OCI-LY3 (cell line): Measurements from ENCODE around the gene RLN3.
A peak's percentile ranks its signal among the peaks of the same experiment; 100 is the strongest.

Experiments used
- H2AFZ ChIP-seq: fragments of 200-600, 300-600 bp; shearing (Covaris generic); 2 replicates; pipeline ENCODE4 v1.6.0; 2014; ENCODE audit warnings: antibody characterized with exemption, low read depth, low read length
- H3K27ac ChIP-seq: fragments of 200-600, 300-600 bp; sonication (generic); 2 replicates; pipeline ENCODE4 v1.5.1; 2014; ENCODE audit warnings: mild to moderate bottlenecking, low read length, moderate library complexity, mixed read lengths
- H3K27me3 ChIP-seq: fragments of 200-600, 300-600 bp; sonication (generic); 2 replicates; pipeline ENCODE4 v1.6.1; 2014; ENCODE audit warnings: low read depth, low read length, mixed read lengths
- H3K36me3 ChIP-seq: fragments of 200-600, 300-600 bp; sonication (generic); replicated peaks from 2 replicates; pipeline ENCODE3; 2014; ENCODE audit warnings: low read depth, low read length, mixed read lengths
- H3K4me1 ChIP-seq: fragments of 300-600, 200-600 bp; sonication (generic); 2 replicates; pipeline ENCODE4 v1.6.1; 2014; ENCODE audit warnings: low read length, mixed read lengths
- H3K4me2 ChIP-seq: fragments of 200-600, 300-600 bp; sonication (generic); 2 replicates; pipeline ENCODE4 v1.6.1; 2014; ENCODE audit warnings: low read length, mixed read lengths
- H3K4me3 ChIP-seq: fragments of 300-600, 200-600 bp; sonication (generic); 2 replicates; pipeline ENCODE4 v1.5.1; 2014; ENCODE audit warnings: antibody characterized with exemption, mild to moderate bottlenecking, low read length, moderate library complexity
- H3K79me2 ChIP-seq: fragments of 300-600, 200-600 bp; shearing (Covaris generic); 2 replicates; pipeline ENCODE4 v1.6.1; 2014; ENCODE audit warnings: mild to moderate bottlenecking, low read length, mixed read lengths
- H3K9ac ChIP-seq: fragments of 300-600, 200-600 bp; shearing (Covaris generic); 2 replicates; pipeline ENCODE4 v1.6.0; 2014; ENCODE audit warnings: mild to moderate bottlenecking, low read length, moderate library complexity
- H3K9me3 ChIP-seq: fragments of 200-600, 300-600 bp; shearing (Covaris generic); 2 replicates; pipeline ENCODE4 v1.6.1; 2014; ENCODE audit warnings: low read length, mixed read lengths; ENCODE audit not compliant: insufficient read depth
- H4K20me1 ChIP-seq: fragments of 200-600, 300-600 bp; sonication (generic); 2 replicates; pipeline ENCODE4 v1.6.1; 2016; ENCODE audit warnings: low read length, mixed read lengths; ENCODE audit not compliant: insufficient read depth
- EZH2phosphoT487 ChIP-seq: fragments of 200-600 bp; shearing (Covaris generic); IDR thresholded peaks from 2 replicates; pipeline ENCODE4 v1.6.1; 2018; ENCODE audit warnings: antibody characterized with exemption, mixed run types, low read depth
- TF ChIP-seq, protein P1 (sequence below): fragments of 200-600, 300-600 bp; sonication (generic); IDR thresholded peaks from 2 replicates; pipeline ENCODE4 v1.5.1; 2014; ENCODE audit warnings: antibody characterized with exemption, low read length, low read depth

RLN3 gene

GRCh38 chr19:14004619-14005348 is 23.2 kb upstream of the RLN3 start:
- H3K79me2 ChIP-seq: peaks cover 20% of the 10 kb centered on the region
- H3K9me3 ChIP-seq: no peaks in the 10 kb centered on the region
- H4K20me1 ChIP-seq: no peaks in the 10 kb centered on the region
- no peak for TF ChIP-seq EZH2phosphoT487
- TF ChIP-seq, protein P1, sequence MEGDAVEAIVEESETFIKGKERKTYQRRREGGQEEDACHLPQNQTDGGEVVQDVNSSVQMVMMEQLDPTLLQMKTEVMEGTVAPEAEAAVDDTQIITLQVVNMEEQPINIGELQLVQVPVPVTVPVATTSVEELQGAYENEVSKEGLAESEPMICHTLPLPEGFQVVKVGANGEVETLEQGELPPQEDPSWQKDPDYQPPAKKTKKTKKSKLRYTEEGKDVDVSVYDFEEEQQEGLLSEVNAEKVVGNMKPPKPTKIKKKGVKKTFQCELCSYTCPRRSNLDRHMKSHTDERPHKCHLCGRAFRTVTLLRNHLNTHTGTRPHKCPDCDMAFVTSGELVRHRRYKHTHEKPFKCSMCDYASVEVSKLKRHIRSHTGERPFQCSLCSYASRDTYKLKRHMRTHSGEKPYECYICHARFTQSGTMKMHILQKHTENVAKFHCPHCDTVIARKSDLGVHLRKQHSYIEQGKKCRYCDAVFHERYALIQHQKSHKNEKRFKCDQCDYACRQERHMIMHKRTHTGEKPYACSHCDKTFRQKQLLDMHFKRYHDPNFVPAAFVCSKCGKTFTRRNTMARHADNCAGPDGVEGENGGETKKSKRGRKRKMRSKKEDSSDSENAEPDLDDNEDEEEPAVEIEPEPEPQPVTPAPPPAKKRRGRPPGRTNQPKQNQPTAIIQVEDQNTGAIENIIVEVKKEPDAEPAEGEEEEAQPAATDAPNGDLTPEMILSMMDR: no peak
- no peaks in the 10 kb centered on the region for H3K27me3 ChIP-seq
- H3K4me2 ChIP-seq: peak overlapping the region; percentile 80
- H3K4me1 ChIP-seq: peaks cover 12% of the 10 kb centered on the region
- H3K9ac ChIP-seq: peak overlapping the region; percentile 64
- peak overlapping the region; percentile 84 for H3K4me3 ChIP-seq
- H2AFZ ChIP-seq: peak overlapping the region; percentile 5; the same call in 1 of the 2 replicates
- H3K36me3 ChIP-seq: peaks cover 6% of the 10 kb centered on the region
- H3K27ac ChIP-seq: peak overlapping the region; percentile 48

GRCh38 chr19:14005349-14006084 is 22.4 kb upstream of the RLN3 start:
- H3K27ac ChIP-seq: peak overlapping the region; percentile 62
- H2AFZ ChIP-seq: peak overlapping the region; percentile 5; the same call in 1 of the 2 replicates
- no peaks in the 10 kb centered on the region for H3K36me3 ChIP-seq
- peak overlapping the region; percentile 80 for H3K4me2 ChIP-seq
- no peaks in the 10 kb centered on the region for H3K27me3 ChIP-seq
- H3K4me1 ChIP-seq: peaks cover 12% of the 10 kb centered on the region
- peak overlapping the region; percentile 84 for H3K4me3 ChIP-seq
- H3K9ac ChIP-seq: peak overlapping the region; percentile 87
- TF ChIP-seq, protein P1: no peak
- no peak for TF ChIP-seq EZH2phosphoT487
- H4K20me1 ChIP-seq: no peaks in the 10 kb centered on the region
- peaks cover 20% of the 10 kb centered on the region for H3K79me2 ChIP-seq
- no peaks in the 10 kb centered on the region for H3K9me3 ChIP-seq

DNA sequence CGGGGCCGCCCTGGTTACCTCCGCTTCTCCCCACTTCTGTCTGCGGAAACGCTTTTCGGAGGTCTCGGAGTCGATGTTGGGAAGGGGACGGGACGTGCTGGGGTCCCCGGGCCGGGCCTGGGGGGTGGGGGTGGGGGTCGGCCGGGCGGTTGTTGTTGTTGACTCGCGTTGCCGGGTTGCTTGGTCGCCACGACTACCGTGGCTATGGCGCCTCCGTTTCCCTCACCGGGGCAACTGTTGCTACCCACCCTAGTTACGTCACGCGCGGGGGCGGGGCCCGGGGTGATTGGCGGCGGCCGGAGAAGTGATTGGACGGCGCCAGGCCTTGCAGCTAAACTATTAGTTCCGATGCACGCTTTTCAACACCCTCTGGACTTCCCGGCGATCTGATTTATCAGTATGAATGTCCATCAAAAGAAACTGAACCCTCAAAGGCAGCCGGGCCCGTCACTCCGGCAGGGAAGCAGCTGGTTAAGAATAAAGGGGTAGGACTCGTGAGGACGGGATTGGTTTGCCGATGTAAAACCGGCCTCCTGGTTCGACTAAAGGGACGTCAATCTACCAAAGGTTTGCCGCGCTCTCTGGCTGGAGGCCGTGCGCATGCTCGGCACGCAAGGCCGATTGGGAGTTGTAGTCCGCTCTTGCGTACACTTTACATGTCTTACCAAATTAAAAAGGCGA is 21.7 kb upstream of the RLN3 start, which contains the start of gene RFX1:
Gene RFX1, minus strand, starts transcription at position 236 of the 681 bp plus-strand sequence. CDS start 12,477 bp downstream, outside the sequence.
- peak within 1 kb of the TSS; percentile 62 for H3K27ac ChIP-seq
- H3K4me2 ChIP-seq: peak within 1 kb of the TSS; percentile 80
- peak within 1 kb of the TSS; percentile 65 for H2AFZ ChIP-seq
- peak within 1 kb of the TSS; percentile 84 for H3K4me3 ChIP-seq
- peaks cover 12% of the 10 kb centered on the region for H3K4me1 ChIP-seq
- TF ChIP-seq, protein P1: no peak
- no peak for TF ChIP-seq EZH2phosphoT487
- no peaks in the 10 kb centered on the region for H4K20me1 ChIP-seq
- peaks cover 15% of the 10 kb centered on the region for H3K79me2 ChIP-seq
- H3K9ac ChIP-seq: peak within 1 kb of the TSS; percentile 87
- H3K27me3 ChIP-seq: no peaks in the 10 kb centered on the region
- no peaks in the 10 kb centered on the region for H3K9me3 ChIP-seq
- no peaks in the 10 kb centered on the region for H3K36me3 ChIP-seq
